HUDEP-2 (cell line): ENCODE data around the gene CACNB1.

Experiments
- DNase-seq, 76 experiments: peaks; one replicate each; lab custom pipeline; 2025; ENCODE audit not compliant: unreplicated experiment in 76 of 76; lab: John Stamatoyannopoulos, UW

Gene CACNB1

DNA sequence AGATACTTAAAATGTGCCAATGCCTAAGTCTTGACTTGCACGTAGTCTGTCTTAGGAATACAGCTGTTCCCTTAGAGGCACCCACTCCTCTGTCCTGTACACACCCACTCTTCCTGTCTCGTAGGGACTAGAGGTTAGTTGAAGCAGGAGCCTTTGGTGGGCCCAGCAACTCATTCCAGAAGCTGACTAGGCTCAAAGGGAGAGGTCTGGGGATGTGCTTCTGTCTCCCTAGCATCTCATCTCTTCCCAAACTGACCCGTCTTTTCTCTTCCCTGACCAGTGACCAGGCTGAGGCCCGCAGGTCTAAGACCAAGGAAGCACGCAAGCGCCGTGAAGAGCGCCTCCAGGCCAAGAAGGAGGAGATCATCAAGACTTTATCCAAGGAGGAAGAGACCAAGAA lies 6.8 kb upstream of the CACNB1 start:
- DNase-seq, result no peak

DNA sequence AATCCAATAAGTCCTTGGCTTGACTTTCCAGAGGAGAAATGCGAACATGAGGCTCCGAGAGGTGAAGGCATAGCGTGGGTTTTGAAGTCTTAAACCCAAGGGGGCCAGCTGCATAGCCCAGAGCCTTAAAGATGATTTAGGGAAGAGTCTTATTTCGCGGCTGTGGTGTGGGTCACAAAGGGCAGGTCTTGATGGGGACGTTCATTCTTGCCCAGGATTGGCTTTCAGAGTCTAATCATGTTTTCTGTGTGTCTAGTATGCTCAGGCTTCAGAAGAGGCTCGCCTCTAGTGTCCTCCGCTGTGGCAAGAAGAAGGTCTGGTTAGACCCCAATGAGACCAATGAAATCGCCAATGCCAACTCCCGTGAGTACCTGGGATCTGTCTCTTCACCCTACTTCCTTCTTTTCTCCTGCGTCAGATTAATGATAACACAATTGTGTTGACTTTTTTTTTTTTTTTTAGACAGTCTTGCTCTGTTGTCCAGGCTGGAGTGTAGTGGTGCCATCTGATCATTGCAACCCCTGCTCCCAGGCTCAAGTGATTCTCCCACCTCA lies 3.6 kb upstream of the CACNB1 start:
- peak in 4 of 76 experiments; percentile 10 to 21 (median 15) for DNase-seq

DNA sequence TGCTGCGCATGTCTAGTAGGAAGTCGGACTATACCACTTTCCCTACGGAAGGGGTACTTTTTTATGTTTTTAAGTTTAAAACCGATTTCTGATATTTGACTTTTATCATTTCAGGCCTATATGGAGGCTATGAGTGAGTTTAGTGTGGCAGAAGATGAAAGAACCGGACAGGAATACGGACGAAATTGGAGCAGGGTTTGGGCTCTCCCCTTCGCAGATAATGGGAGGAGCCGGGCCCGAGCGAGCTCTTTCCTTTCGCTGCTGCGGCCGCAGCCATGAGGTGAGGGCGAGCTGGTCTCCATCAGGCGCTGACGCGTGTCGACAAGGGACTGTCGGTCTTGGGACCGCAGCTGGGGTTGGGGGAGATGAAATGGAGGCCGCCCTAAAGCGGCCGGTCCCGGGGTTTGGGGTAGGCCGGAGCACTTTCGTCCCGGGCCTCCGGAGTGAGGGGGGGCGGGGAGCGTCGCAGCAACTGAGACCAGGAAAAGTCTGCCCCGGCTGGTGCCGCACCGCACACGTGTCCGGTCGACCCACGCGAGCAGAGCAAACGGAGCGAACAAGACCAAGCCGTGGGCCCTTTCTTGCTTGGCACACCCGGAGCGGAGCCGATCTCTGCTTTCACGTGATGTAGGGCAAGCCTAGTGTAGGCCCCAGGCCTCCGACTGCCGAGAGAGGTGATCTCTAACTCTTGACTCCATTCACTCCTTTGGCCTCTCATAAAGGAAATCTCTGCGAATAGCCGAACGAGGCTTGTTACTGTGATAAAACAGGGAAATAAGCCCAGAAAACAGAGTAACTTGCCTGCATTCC lies 2.8 kb upstream of the CACNB1 start, which contains the start of gene RPL19:
Gene RPL19, plus strand, starts transcription at position 214 of the 810 bp plus-strand sequence. Its CDS starts 62 bp downstream, at position 276.
- peak in 55 of 76 experiments; percentile 24 to 88 (median 66) for DNase-seq

DNA sequence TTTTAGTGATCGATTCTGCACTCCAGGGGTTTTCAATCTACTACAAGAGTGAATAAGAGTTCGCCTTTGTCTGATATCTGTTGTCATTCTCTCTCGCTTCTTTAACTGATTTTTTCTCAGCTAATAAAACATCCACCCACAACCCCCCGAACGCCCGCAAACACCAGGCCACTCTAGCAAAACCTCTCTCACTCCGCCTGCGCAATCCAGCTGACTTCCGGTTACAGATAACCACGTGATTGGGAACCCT lies 2.3 kb upstream of the CACNB1 start:
- peak in 63 of 76 experiments; percentile 16 to 91 (median 81) for DNase-seq

DNA sequence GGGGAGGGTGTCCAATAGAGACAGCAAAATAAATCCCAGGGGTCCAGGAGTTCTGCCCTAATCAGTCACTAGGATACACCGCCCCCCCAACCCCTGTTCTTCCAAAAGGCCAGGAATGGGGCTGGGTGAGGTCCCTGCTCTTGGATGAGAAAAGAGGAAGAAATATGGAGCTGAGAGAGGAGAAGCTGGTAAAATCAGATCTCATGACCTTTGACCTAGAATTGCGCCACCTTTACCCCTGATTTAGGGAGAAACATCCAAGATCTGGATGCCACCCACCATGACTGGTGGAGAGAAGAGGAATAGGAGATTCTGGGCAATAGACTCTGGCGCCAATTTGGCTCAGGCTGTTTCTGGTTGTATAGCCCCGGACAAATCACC lies 707 bp upstream of the CACNB1 start:
- no peak for DNase-seq

DNA sequence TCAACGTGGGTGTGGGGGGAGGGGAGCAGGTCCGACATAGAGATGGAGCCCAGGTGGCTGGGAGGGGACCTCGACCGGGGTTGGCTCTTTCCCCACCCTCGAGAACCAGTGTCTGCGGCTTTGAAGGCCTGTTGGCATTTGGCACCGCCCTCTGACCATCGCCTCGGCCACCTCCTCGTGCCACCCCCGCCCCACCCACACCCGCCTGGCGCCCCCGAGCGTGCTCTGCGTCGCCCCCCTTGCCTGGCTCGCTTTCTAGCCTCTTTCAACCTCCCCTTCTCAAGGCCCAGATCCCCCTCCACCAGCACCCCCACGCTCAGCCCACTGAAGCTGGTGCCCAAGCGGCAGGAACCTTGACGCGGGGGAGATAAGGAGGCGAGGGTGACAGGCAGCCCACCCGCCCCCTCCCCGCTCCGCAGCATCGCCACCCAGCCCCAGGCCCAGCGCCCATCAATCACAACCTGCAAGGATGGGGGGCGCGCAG lies 619 bp downstream of the CACNB1 start:
- DNase-seq, result peak in 26 of 76 experiments; percentile 10 to 60 (median 34)

DNA sequence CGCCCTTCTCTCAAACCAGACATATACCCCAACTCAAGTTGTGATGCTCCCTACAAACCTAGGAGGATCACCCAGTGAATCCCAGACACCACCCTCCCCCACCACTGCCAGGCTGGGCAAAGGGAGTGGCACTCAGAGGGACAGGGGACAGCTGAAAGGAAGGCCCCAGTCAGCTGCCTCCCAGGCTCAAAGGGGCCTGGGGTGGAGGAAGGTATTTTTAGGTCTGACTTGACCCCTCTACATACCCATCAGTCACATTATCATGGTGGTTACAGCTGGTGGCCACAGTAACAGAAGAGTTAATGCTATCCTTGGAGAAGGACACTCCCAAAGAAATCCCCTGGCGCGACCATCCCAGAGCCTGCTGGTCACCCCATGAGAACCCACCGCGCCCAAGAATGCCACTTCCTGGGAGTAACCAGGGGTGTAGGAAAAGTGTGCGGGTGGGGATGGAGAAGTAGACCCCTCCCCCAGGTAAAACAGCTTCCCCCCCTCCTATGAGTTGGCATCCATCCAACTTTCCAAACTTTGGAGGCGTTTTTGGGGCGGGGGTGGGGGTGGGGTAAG lies 1.1 kb downstream of the CACNB1 start:
- DNase-seq, result no peak

DNA sequence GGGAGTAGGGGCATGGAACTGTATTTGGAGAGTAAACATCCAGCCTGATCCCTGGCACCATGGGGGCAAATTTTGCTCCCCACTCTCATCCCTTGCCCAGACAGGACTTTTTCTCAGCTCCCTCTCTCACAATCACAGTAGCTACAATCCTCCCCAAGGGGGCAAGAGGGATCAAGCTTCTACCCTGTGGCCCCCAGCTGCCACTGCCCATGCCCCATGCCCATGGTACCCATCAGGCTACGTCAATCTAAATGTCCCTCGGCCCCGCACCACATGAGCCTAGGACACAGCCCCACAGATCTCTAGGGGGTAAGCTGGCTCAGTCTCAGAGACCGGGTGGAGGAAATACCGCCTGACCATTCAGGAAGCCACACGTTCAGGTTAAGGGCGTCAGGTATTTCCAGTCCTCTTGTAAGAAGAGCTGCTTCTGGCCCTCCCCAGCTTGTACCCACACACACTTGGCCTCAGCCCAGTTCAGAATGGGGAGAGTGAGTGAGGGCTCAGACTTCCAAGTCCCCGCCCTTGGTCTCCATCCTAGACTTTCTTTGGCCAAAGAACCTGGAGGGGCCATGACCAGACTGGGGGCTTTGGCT lies 1.8 kb downstream of the CACNB1 start:
- DNase-seq, result peak in 1 of 76 experiments; percentile 12

DNA sequence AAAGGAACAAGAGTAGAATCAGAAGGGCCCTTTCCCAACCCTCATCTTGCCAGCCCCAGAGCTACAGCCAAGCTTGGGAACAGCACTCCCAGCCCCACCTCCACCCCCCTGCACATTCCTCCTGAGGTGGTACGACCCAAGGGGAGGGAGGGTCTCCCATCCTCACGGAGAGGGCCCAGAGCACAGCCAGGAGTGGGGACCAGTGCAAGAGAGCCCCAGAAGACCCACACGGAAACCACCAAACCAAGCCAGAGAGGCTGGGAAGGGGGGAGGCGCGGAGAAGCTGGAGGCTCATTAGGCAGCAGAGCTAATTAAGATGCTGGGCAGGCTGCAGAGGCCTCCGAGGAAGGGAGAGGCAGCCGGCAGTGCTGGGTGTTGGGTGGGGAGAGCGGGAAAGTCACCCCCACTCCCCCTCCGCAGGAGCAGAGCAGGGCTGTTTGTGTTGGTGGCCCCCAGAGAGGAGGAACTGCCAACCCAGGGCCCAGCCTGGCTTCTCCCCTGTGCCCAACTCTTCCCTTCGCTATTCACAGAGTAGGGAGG lies 2.4 kb downstream of the CACNB1 start:
- no peak for DNase-seq

DNA sequence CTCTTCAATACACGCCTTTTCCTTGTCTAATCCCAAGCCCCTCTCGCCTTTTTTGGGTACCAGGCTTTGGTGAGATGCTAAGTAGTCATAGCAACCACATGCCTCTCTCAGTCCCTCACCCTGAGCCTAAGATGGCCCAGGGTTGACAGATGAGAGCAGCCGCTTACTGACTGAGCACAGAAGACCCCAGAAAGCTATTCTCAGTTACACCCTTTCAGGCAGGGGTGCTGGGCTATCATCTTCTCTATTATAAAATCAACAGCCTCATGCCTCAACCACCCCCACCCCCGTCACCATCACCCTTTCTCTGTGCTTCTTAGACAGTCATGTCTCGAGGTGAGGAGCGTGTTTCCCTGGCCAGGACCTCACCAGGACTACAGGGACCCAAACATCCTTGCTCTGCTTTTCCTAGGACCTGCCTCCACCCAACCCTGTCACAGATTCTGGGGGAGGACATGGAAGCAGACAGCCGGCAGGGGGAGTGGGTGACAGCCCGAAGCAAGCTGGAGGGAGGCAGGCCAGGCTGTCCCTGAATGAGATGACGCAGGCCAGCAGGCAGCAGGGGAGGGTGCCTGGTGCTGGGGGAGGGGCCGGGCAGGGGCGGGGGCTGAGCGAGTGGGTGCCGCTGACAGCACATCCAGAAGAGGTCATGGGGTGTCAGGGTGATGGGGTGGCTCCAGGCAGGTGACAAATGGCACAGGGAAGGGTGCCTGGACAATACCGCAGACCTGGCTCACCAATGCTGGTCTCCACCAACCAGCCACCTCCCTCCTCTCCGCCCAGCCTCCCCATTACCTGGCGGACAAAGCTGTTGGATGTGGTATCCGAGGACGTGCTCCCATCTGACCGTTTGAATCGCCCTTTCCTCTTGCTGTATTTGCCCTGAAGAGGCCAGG lies 3.1 kb downstream of the CACNB1 start:
- DNase-seq, result peak in 7 of 76 experiments; percentile 10 to 33 (median 16)

DNA sequence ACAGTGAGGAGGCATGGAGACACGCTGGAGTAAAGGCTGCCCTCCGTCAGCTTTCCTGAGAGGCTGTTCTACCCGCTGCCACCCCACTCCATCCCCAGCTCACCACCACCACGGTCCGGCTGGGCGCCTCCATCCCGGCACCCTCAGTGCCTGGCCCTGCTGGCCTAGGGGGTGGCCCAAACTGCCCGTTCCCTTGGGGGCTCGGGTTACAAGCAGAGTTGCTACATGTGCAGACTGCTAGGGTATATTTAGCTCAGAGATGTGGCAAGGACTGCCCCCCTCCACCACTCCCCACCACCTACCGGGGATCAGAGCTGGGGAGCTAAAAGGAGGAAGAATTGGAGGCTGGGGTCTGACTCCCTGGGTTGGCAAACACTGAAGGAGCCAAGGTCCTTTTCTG lies 4.1 kb downstream of the CACNB1 start:
- no peak for DNase-seq

DNA sequence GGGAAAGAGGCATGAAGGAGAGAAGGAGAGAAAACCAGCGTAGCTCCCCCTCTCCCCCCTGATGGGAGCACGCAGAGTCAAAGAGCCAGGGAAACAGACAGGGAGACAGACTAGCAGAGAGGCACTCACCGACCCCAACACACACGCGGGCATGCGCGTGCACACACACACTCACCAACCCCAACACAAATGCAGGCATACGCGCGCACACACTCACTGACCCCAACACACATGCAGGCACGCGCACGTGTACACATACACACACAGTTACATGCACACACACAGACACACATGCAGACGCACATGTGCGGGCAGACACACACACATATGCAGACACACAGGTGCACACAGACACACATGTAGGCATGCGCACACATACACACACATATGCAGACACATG lies 4.6 kb downstream of the CACNB1 start:
- no peak for DNase-seq

DNA sequence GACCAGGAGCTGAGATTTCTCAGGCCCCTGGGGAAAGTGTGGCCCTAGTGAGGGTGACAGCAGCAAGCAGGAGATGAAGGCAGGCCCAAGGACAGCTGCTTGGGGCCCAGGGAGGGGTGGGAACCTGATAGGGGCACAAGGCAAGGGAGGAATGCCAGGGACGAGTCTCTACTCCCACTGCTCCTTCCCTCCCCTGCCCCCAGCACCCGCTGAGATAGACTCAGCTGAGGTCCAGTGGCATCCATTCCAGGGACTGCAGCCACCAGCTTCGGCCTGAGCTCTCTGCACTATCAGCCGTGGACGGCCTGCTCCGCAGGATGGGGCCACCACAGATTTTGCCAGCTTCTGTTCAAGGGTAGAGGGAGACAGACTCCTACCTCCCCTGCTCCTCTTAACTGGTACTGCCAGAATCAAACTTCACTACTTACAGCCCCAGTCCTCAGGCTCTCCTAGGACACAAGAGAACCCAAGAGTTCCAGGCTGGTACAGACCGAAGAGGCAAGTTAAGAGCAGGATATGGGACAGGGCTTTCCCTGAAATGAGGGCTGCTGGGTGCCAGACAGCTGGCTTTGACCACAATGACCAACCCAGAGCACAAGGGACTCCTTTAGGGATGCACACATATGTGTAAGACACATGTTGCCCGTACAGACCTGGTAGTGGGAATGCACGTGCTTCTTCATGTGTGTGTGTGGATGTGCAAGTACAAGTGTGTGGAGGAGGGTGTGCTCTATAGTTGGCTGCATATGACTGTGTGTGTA lies 5.5 kb downstream of the CACNB1 start:
- no peak for DNase-seq

DNA sequence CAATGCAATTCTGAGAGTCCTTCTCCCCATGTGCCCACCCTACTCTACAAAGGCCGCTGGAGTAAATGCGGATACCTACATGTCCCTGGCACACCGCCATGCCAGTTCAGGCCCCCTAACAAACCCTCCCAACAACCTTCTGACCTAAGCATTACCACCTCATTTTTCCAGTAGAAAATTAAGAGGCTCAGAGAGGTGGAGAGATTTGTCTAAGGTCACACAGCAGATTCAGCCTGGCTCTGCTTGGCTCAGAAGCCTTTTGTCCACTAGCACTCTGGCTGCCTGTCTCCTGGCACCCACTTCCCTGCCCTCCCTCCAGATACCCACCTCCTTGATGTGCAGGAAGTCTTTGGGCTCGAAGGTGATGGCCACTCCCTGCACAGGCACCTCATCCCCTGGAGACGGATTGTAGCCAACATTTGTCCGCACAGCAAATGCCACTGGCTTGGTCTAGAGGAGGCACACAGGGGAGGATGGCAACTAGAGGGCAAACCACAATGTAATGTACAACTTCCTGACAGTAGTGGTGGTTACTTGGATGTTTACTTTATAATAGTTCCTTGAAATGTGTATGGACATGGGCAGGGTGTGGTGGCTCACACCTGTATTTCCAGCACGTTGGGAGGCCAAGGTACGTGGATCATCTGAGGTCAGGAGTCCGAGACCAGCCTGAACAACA lies 10.2 kb downstream of the CACNB1 start:
- DNase-seq, result no peak

DNA sequence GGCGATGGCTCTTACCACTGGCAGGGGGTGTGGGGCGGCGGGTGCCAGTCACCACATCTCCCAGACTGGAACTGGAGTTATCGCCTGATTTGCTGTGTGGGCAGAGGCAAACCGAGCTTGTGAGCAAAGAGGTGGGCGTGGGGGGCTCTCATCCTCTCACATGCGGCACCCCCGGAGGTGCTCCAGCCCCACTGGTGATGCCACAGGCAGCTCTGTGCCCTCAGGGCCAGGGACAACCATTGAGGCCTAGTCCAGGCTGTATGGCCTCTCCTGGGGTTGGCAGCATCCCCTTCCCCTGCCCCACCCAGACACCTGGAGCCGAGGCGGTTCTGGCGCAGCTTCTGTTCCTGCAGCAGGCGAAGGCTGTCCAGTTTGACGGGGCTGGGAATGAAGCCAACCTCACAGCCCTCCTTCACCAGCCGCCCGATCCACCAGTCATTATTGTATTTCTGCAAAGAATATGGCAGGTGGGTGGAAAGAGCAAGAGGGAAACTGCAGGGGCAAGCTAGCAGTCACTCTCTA lies 10.9 kb downstream of the CACNB1 start:
- no peak for DNase-seq

DNA sequence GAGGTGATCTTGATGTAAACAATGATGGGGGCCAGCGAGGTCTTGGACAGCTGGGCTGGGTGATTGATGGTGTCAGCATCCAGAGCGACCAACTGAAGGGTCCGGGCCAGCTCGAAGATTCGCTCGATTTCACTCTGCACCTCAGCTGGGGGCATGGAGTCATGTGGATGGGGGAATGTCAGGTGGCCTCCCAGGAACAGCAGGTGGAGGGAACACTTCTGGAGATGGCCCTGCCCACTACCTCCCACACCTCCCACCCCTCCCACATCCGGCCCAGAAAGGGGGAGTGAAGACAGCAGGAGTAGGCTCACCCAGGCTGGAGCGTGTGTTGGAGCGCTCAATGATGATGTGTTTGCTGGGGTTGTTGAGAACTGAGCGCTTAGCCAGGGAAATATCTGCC lies 13.7 kb downstream of the CACNB1 start:
- DNase-seq, result no peak

DNA sequence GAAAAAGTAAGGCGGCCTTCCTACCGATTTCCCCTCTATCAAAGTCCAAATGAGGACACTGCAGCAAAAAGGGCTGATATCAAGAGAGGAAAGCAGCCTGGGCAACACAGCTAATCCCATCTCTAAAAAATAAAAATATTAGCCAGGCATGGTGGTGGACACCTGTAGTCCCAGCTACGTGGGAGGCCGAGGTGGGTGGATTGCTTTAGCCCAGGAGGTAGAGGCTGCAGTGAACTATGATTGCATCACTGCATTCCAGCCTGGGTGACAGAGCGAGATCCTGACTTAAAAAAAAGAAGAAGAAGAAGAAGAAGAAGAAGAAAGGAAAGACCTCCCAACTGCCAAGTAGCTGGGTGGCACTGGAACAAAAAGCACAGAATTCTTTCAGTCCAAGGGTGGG lies 14.4 kb downstream of the CACNB1 start:
- no peak for DNase-seq

DNA sequence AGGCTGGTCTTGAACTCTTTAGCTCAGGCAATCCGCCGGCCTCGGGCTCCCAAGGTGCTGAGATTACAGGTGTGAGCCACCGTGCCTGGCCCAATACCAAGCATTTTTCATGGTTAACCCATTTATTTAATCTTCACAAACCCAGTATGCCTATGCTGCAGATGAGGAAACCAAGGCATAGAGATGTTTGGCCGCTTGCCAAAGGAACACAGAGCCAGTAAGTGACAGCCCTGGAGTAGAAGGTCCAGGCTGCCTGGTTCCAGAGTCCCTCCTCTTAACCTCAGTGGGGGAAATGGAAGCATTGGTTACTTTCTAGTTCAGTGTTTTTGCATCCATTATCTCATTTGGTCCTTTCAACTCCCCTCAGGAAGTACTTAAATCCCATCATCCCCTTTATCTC lies 16.2 kb downstream of the CACNB1 start:
- DNase-seq, result no peak

DNA sequence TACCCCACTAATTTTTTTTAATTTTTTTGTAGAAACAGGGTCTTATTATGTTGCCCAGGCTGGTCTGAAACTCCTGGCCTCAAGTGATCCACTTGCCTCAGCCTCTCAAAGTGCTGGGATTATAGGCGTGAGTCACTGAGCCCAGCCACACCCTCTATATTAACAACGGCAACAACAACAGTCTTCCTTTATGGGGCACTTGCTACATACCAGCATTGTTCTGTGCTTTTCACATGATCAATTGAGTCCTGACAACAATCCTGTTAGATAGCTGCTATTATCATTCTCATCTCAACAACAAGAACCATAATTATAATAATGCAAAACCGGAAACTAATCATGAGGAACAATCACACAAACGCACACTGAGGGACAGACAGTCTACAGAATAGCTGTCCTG lies 18.9 kb downstream of the CACNB1 start:
- peak in 7 of 76 experiments; percentile 5 to 26 (median 13) for DNase-seq
